LNCaP clone FGC (cell line): ENCODE data around the gene CDKAL1.

Experiments used
- DNase-seq: peaks from one replicate; pipeline ENCODE4 v3.0.0-alpha.2; 2011; ENCODE audit warnings: low read depth
- H3K4me3 ChIP-seq: 2 replicates; pipeline ENCODE4 v1.5.1; 2011; ENCODE audit warnings: mild to moderate bottlenecking, low read depth, low read length, control low read depth
- CTCF ChIP-seq: IDR thresholded peaks from 2 replicates; pipeline ENCODE4 v1.5.1; 2012; ENCODE audit warnings: mild to moderate bottlenecking; ENCODE audit not compliant: control insufficient read depth, insufficient read depth; ENCODE audit errors: extremely low read depth

The CDKAL1 gene

GRCh38 chr6:21070620-21071019 is 536.4 kb downstream of the CDKAL1 start:
- no peak for TF ChIP-seq CTCF
- no peak for DNase-seq
- no peak overlapping the region for H3K4me3 ChIP-seq

GRCh38 chr6:21071780-21072468 is 537.7 kb downstream of the CDKAL1 start:
- DNase-seq: no peak
- TF ChIP-seq CTCF: no peak
- no peak overlapping the region for H3K4me3 ChIP-seq

GRCh38 chr6:21073318-21073839 is 539.1 kb downstream of the CDKAL1 start:
- H3K4me3 ChIP-seq: no peak overlapping the region
- no peak for DNase-seq
- TF ChIP-seq CTCF: no peak

GRCh38 chr6:21074484-21074883 is 540.2 kb downstream of the CDKAL1 start:
- DNase-seq: no peak
- no peak for TF ChIP-seq CTCF
- no peak overlapping the region for H3K4me3 ChIP-seq

GRCh38 chr6:21075986-21076385 is 541.7 kb downstream of the CDKAL1 start:
- H3K4me3 ChIP-seq: no peak overlapping the region
- no peak for DNase-seq
- TF ChIP-seq CTCF: no peak

GRCh38 chr6:21078497-21078896 is 544.2 kb downstream of the CDKAL1 start:
- H3K4me3 ChIP-seq: no peak overlapping the region
- no peak for TF ChIP-seq CTCF
- no peak for DNase-seq
